GM06990 (cell line): ENCODE results near the gene ACVR1.

Source experiments
- DNase-seq: peaks from one replicate; pipeline ENCODE4 v3.0.0-alpha.2; 2011; ENCODE audit not compliant: insufficient read length; ENCODE audit errors: extremely low read depth
- H3K27me3 ChIP-seq: replicated peaks from 2 replicates; pipeline ENCODE4 v1.6.0; 2011; ENCODE audit warnings: low read length; ENCODE audit not compliant: control insufficient read depth, insufficient read depth
- H3K36me3 ChIP-seq: 2 replicates; pipeline ENCODE4 v1.5.1; 2011; ENCODE audit warnings: low read length; ENCODE audit not compliant: control insufficient read depth, insufficient read depth
- H3K4me3 ChIP-seq: replicated peaks from 2 replicates; pipeline ENCODE4 v1.5.1; 2011; ENCODE audit warnings: low read depth, mild to moderate bottlenecking, control low read depth, low read length
- TF ChIP-seq, protein P1 (sequence below): IDR thresholded peaks from 2 replicates; pipeline ENCODE4 v1.5.1; 2011; ENCODE audit warnings: low read length, control low read depth, mild to moderate bottlenecking, inconsistent platforms; ENCODE audit not compliant: insufficient read depth, poor library complexity, severe bottlenecking

ACVR1 gene

DNA sequence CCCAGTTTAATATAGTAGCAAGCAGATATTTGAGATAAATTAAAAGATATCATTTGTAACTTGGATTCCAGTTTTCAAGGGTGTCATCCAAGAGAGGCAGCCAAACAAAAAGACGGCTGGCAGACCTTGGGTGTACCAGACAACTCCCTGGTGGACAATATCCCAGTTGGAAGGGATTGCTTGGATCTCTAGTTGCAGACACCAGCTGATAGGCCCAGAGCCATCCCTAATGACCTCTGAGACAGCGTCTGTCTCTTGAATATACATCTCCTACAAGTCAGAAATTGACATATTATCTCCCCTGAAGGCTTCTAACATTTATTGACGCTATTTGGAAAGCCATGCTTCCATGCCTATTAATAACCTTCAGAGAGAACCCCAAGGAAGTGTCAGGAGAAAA is 67.7 kb downstream of the ACVR1 start:
- Histone ChIP-seq H3K4me3 (no peak overlapping the region), H3K36me3 (no peaks in the 10 kb centered on the region), H3K27me3 (no peaks in the 10 kb centered on the region)
- DNase-seq: no peak
- TF ChIP-seq, protein P1, sequence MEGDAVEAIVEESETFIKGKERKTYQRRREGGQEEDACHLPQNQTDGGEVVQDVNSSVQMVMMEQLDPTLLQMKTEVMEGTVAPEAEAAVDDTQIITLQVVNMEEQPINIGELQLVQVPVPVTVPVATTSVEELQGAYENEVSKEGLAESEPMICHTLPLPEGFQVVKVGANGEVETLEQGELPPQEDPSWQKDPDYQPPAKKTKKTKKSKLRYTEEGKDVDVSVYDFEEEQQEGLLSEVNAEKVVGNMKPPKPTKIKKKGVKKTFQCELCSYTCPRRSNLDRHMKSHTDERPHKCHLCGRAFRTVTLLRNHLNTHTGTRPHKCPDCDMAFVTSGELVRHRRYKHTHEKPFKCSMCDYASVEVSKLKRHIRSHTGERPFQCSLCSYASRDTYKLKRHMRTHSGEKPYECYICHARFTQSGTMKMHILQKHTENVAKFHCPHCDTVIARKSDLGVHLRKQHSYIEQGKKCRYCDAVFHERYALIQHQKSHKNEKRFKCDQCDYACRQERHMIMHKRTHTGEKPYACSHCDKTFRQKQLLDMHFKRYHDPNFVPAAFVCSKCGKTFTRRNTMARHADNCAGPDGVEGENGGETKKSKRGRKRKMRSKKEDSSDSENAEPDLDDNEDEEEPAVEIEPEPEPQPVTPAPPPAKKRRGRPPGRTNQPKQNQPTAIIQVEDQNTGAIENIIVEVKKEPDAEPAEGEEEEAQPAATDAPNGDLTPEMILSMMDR: no peak

DNA sequence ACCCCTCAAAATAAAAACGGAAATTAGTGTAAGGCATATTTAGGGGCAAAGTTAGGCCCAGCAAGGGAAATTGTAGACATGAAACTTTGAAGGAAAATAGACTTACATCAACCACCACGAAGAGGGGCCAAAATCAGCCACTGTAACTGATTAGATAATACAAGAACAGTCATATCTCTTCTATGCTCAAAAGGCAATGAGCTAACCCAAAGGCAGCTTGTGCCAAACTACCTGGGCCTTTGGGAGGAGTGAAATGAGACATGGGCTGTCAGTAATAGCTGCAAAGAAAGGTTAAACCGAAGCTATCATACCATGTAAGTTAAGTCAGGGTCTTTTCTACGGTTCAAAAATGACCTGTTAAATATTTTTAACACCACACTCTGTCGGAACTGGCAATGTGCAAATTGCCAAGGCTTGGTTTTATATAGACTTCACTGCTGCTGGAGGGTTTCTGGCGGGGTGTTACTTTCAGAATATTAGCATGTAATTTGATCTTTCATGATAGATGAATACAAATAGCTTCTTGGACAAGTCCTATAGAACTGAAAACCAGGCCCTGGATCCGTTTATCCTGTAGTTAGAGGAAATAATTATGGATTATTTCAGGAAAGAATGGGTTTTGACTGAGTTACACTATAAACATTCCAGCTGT is 69.6 kb downstream of the ACVR1 start:
- Histone ChIP-seq H3K36me3 (no peaks in the 10 kb centered on the region), H3K4me3 (no peak overlapping the region), H3K27me3 (no peaks in the 10 kb centered on the region)
- TF ChIP-seq, protein P1: no peak
- DNase-seq: no peak

DNA sequence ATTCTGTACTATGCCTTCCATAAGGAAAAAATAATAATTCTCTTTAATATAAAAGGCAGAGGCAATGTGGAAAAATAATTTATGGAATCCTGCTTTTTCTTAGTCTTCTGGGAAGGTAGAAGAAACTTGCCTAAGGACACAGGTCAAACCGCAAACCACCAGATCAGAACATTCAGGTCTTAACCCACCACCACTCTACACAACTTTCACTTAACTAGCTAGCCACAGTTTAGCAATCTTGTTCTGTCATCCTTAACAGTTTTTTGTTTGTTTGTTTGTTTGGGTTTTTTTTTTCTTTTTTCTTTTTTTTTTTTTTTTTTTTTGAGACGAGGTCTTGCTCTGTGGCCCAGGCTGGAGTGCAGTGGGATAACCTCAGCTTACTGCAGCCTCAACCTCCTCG is 70.6 kb downstream of the ACVR1 start:
- Histone ChIP-seq H3K4me3 (no peak overlapping the region), H3K36me3 (no peaks in the 10 kb centered on the region), H3K27me3 (no peaks in the 10 kb centered on the region)
- DNase-seq: no peak
- TF ChIP-seq, protein P1: no peak

DNA sequence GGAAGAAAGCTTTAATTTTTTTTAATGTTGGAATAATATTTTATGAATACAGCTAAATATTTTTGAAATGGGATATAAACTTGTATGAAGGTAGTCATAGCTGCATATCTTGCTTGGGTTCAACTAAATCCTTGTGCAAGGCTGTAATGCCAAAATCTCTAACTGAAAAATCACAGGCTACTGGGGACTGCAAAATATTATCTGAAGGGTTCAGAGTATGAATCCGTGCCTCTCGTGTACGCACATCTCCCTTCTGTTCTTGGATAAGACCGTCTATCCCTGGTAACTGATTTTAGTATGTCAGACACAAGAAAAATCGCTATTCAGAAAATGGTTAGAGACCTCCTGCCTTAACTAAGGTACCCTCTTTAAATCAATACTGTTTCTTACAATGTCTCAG is 71.8 kb downstream of the ACVR1 start:
- no peak for DNase-seq

DNA sequence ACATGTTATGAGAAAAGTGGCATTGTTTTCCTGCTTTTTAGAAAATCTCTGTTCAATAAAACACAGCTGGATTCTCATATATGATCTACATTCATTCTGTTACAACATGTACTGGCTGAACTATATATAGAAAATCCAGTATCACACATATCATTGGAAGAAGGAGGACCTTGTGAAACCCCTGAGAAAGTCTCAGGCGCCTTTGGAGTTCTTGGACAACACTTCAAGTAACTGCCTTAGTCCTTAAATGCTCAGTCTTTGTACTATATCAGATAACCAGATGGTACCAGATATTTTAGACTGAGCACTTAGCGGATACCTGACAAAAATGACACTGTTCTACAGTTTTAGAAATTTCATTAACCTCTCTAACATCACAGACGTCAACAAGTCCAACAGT is 72.2 kb downstream of the ACVR1 start:
- Histone ChIP-seq H3K36me3 (no peaks in the 10 kb centered on the region), H3K27me3 (no peaks in the 10 kb centered on the region), H3K4me3 (no peak overlapping the region)
- TF ChIP-seq, protein P1: no peak
- DNase-seq: no peak

More for the DNA sequence above, 71.8 kb downstream of the ACVR1 start:
- H3K27me3 ChIP-seq: no peaks in the 10 kb centered on the region
- H3K4me3 ChIP-seq: no peak overlapping the region
- H3K36me3 ChIP-seq: no peaks in the 10 kb centered on the region
- TF ChIP-seq, protein P1: no peak

DNA sequence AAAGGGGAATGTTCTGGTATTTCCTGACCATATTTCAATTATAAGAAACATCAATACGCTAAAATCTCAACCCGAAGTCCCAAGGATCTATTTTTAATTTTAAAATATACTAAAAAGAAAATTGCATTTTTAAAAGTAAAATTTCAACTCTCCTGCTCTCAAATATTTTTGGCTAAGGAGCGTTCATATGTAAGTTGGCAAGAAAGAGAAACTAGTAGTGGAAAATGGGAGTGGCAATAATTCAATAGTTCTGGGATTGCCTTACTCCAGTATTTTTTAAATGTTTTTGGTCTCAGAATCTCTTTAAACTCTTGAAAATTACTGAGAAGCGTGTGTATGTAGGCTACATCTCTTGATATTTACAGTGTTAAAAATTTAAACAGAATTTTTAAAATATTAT is 72.7 kb downstream of the ACVR1 start:
- no peak overlapping the region for H3K4me3 ChIP-seq
- TF ChIP-seq, protein P1: no peak
- DNase-seq: no peak
- H3K36me3 ChIP-seq: no peaks in the 10 kb centered on the region
- no peaks in the 10 kb centered on the region for H3K27me3 ChIP-seq
